GM19023 (cell line): ENCODE measurements around the gene THAP7.
"Not testable (repeated sequence)": the region's sequence is repeated elsewhere in the genome, so short reads cannot be mapped to it uniquely, and the experiment has no call there.

ENCODE experiments used
- ATAC-seq: cut with Tn5 transposase; IDR thresholded peaks from one replicate; pipeline ENCODE4 v1.9.1; 2021; ENCODE audit warnings: mild to moderate bottlenecking, moderate library complexity; ENCODE audit not compliant: unreplicated experiment

THAP7 gene

DNA sequence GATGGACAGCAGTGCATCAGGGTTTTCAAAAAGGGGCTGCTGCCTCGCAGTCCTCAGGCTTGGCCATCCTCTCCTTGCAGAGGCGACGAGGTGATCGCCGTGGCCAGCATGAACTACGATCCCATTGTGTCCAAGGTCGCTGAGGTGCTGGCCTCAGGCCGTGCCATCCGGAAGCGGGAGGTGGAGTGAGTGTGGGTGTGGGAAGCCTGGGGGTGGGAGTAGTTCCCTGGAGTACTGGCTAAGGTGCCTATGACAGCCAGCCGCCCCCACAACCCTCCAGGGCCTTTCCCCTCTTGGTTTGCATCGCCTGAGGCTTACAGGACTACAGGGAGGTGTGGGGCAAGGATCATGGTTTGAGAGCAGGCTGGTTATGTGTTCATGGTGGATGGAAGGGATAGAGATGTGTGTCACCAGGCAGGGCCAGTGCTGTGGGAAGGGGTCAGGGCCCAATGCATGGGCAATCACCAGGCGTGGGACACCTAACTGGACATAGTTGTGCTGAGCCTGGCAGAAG, 21.9 kb downstream of the THAP7 start:
- ATAC-seq, result no peak

GRCh38 chr22:20979243-20979809, 22.6 kb downstream of the THAP7 start:
- no peak for ATAC-seq

GRCh38 chr22:20978419-20978818, 23.5 kb downstream of the THAP7 start:
- no peak for ATAC-seq

DNA sequence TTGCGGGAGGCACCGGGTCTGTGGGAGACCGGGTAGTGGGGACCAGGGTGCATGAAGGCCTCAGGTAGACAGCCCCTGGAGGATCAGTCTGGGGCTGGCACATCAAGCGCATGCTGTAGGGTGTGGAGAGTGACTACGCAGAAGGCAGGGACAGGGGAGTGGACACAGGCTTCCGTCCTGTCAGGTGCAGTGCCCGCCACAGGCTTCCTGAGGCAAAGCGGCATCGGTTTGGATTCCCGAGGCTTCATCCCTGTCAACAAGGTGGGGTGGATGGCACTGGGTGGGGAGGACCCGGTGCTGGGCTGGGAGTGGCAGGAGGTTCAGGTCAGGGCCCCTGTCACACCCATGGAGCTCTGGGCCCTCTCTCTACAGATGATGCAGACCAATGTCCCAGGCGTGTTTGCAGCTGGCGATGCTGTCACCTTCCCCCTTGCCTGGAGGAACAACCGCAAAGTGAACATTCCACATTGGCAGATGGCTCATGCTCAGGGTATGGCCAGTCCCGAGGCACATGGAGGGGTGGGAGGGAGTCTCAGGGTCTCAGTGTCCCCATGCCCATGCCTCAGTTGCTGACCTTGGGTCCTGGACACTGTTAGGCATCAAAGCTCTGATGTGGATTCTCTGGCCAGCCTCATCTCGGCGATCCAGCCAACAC, 24.3 kb downstream of the THAP7 start:
- no peak for ATAC-seq

- ATAC-seq, result no peak
Measured at GRCh38 chr22:20977019-20977418, 24.9 kb downstream of the THAP7 start.

DNA sequence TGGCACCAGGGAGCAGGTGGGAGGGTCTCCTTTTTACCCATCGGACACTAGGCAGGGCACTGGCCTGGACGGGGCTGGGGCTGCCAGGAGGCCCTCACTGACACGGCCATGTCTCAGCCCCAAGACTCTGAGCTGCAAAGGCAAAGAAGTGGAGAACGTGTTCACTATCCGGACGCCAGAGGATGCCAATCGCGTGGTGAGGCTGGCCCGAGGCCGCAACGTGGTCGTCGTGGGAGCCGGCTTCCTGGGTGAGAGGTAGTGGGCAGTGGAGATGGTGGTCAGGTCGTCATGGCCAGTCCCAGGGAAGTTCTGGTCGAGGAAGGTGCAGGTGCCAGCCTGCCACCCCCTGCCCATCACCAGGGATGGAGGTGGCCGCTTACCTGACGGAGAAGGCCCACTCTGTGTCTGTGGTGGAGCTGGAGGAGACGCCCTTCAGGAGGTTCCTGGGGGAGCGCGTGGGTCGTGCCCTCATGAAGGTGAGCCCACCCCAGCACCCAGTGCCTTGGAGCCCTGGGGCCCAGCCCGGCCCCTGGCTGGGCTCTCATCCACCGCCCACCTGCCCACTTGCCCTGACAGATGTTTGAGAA, 25.5 kb downstream of the THAP7 start:
- ATAC-seq, result no peak

- no peak for ATAC-seq
Measured at GRCh38 chr22:20975541-20976290, 26.2 kb downstream of the THAP7 start.

DNA sequence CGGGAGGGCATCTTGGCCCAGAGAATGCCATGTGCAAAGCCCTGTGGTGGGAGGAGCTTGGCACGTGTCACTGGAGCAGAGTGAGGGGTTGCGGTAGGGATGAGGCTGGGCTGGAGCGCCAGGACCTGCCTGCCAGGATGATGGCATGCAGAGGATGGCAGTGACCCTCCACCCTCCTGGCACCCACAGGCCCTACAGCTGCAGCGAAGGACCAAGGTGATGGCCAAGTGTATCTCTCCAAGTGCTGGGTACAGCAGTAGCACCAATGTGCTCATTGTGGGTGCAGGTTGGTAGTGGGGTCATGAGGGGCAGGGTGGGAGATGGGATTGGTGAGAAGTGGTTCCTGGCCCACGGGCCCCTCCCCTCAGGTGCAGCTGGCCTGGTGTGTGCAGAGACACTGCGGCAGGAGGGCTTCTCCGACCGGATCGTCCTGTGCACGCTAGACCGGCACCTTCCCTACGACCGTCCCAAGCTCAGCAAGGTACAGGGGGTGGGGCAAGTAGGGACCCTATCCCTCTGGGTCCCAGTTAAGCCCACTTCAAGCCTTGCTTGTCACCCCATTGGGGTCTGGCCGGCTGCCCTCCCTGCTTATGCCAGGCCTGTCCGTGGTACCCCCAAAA, 27.5 kb downstream of the THAP7 start:
- no peak for ATAC-seq

DNA sequence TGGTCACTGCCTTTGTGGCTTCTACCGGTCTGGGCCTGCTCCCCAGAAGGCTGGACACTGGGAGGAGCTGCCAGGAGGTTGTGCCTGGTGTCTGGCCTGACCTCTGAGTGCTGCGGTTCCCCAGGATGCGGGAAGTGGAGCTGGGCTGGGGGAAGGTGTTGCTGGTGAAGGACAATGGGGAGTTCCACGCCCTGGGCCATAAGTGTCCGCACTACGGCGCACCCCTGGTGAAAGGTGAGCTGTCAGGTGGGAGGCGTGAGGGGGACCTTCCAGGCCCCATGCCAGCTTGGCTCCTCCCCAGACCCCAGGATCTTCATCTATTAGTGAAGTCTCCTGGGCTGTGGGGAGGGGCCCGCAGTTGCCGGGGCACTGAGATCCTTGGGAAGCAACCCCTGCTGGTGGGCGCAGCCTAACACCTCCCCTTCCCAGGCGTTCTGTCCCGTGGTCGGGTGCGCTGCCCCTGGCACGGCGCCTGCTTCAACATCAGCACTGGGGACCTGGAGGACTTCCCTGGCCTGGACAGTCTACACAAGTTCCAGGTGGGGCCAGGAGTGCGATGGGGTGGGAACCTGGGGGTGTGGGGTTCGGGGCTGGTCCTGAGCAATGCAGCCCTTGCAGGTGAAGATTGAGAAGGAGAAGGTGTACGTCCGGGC, 28.2 kb downstream of the THAP7 start:
- no peak for ATAC-seq

DNA sequence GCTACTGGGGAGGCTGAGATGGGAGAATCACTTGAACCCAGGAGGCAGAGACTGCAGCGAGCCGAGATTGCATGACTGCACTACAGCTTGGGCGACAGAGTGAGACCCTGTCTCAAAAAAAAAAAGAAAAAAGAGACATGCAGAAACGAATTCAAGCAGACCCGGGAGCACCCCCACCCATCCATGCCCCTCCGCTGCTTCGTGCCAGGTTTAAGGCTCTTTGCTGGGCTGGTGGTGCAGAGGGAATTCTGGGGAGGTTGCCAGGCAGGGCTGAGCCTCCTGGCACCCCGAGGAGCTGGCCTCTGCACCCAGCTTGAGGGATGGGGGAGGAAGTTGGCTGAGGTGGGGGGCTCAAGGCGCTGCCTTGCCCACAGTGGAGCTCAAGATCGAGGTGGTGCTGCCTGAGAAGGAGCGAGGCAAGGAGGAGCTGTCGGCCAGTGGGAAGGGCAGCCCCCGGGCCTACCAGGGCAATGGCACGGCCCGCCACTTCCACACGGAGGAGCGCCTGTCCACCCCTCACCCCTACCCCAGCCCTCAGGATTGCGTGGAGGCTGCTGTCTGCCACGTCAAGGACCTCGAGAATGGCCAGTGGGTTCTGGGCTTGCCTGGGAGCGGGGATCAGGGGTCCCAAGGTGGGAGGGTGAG, 28.9 kb downstream of the THAP7 start:
- no peak for ATAC-seq

DNA sequence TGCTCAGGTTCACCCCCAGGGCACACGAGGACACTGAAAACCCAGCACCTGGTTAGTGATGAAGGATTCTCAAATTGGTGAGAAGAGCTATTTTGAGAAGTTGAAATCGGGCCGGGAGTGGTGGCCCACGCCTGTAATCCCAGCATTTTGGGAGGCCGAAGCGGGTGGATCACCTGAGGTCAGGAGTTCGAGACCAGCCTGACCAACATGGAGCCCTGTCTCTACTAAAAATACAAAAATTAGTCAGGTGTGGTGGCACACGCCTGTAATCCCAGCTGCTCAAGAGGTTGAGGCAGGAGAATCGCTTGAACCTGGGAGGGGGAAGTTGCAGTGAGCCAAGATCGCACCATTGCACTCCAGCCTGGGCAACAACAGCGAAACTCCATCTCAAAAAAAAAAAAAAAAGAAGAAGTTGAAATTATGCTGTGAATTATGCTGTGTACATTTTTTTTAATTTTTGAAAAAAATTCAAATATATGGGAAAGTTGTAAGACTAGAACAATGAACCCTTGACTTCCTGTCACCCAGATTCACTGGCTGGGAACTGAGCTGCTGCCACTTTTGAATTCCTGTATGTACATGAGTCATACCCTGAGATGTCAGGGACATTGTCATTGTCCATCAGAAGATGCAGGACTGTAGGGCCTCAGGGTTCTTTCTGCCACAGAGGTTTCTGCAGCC, 29.8 kb downstream of the THAP7 start:
- not testable (repeated sequence) for ATAC-seq

GRCh38 chr22:20970939-20971657, 30.8 kb downstream of the THAP7 start:
- ATAC-seq, result no peak

GRCh38 chr22:20968281-20968977, 33.5 kb downstream of the THAP7 start:
- no peak for ATAC-seq

DNA sequence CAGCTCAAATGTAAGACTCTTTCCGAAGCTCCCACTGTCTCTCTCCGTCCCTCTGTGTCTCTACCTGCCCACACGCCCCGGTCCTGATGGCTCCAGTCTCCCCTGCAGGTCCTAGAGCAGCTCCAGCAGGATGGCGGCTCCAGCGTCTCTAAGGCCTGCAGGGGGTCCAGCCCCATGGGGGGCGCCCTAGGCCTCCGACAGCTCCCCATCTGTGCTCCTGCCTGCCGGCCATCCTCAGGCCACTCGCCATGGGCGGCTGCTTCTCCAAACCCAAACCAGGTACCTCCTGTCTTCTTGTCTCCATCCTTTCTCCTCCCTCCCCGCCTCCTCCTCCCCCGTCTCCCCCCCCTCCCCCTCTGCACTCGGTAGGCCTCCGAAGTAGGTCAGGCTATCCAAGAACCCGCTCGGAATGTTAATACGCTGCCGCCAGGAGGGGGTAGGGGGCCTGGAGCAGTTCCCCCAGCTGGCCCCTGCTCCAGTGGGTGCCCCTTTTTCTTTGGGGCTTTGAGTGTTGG, 34.2 kb downstream of the THAP7 start:
- ATAC-seq, result no peak

GRCh38 chr22:20966883-20967696, 34.8 kb downstream of the THAP7 start, which contains the start of gene AIFM3:
TSS of gene AIFM3 (plus strand) at chr22:20967255. CDS start at chr22:20967945, 690 bp downstream.
- no peak for ATAC-seq

GRCh38 chr22:20965888-20966855, 35.7 kb downstream of the THAP7 start:
- ATAC-seq, result no peak
